ENCODE measurements around the gene FTO. TPM values are rescaled to one million over a fixed set of nuclear protein-coding genes. Genes with fewer than 3 reads are reported as not detected.

The FTO gene
- total and polyA plus RNA-seq, 2 of the 13 experiments (the other 11 are each of a cell fraction or from before 2014, with no cell fraction given): 41.6 to 55.8 TPM

- TF ChIP-seq ZBTB40 (IDR thresholded peaks at IDR 0.05): no peak
- TF ChIP-seq ZBTB40 (CRISPR knock-in tag; IDR thresholded peaks at IDR 0.05): no peak
- no peak for TF ChIP-seq TFAP4 (IDR thresholded peaks at IDR 0.05; ENCODE audit: borderline replicate concordance, low read depth)
- no peak for TF ChIP-seq BORCS8-MEF2B (CRISPR knock-in tag; IDR thresholded peaks at IDR 0.05)
- peak; percentile 18; the same call in 1 of the 2 replicates for TF ChIP-seq GATAD2A (CRISPR knock-in tag; IDR thresholded peaks at IDR 0.05)
- TF ChIP-seq ZNF777 (CRISPR knock-in tag; IDR thresholded peaks at IDR 0.05): no peak
- no peak for TF ChIP-seq ZNF720 (CRISPR knock-in tag; IDR thresholded peaks at IDR 0.05)
- TF ChIP-seq HNRNPH1 (optimal IDR thresholded peaks at IDR 0.05; ENCODE audit: low read depth, low read length): no peak
- no peak for TF ChIP-seq ATF3 (CRISPR knock-in tag; IDR thresholded peaks at IDR 0.05)
Measured at GRCh38 chr16:54199487-54200160, 495.7 kb downstream of the FTO start (continued).
